PC-9 (cell line): Measurements from ENCODE around the gene ANKRD33B.

ENCODE experiments used
- CTCF ChIP-seq: fragments of 200-600 bp; sonication (generic); conservative IDR thresholded peaks from 2 replicates; pipeline ENCODE4 v1.6.1; 2017; ENCODE audit warnings: mixed run types, antibody characterized with exemption, mild to moderate bottlenecking, moderate library complexity
- EZH2 ChIP-seq: fragments of 200-600 bp; sonication (generic); IDR thresholded peaks from 2 replicates; pipeline ENCODE4 v1.8.0; 2017; ENCODE audit warnings: antibody characterized with exemption, low read depth

DNA sequence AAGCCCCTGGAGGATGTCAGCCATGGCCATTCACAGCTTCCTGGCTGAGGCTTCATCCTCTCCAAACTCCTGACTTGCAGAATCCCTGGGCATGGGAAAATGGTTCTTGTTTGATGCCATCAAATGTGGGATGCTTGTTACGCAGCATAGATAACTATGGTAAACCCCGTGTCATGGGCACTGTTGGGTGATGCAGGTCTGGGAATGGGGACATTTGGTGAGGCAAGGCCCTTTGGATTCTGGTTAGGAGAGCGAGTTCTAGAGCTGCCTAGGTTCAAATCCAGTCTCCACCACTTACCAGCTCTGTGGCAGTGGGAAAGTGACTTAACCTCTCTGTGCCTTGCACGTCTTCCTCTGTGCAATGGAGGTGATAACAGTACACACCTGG lies 41.7 kb upstream of the ANKRD33B start:
- no peak for TF ChIP-seq CTCF
- no peak for TF ChIP-seq EZH2
